ENCODE data around the gene FOSL1.

Gene FOSL1

GRCh38 chr11:65859095-65859811 lies 40.9 kb downstream of the FOSL1 start:
- TF ChIP-seq CTCF (IDR thresholded peaks at IDR 0.05; ENCODE audit: insufficient read depth, low read depth, low read length, missing control alignments), result no peak
- peak; percentile 100 for DNase-seq (ENCODE audit: low read depth)
- H3K4me3 ChIP-seq (ENCODE audit: low read depth, low read length), result peak overlapping the region; percentile 69

- H3K4me3 ChIP-seq (ENCODE audit: low read depth, low read length), result peak overlapping the region; percentile 69
- DNase-seq (ENCODE audit: low read depth), result no peak
- TF ChIP-seq CTCF (IDR thresholded peaks at IDR 0.05; ENCODE audit: insufficient read depth, low read depth, low read length, missing control alignments), result no peak
Observed at GRCh38 chr11:65858681-65859087, 41.5 kb downstream of the FOSL1 start.

GRCh38 chr11:65857853-65858680 lies 42.1 kb downstream of the FOSL1 start, which contains the start of gene CFL1:
Gene CFL1, minus strand, starts transcription at chr11:65858180. Its CDS starts 81 bp downstream, at chr11:65858099.
- H3K4me3 ChIP-seq (ENCODE audit: low read depth, low read length), result peak within 1 kb of the TSS; percentile 79
- peak; percentile 99 for DNase-seq (ENCODE audit: low read depth)
- no peak for TF ChIP-seq CTCF (IDR thresholded peaks at IDR 0.05; ENCODE audit: insufficient read depth, low read depth, low read length, missing control alignments)

GRCh38 chr11:65857500-65857852 lies 42.7 kb downstream of the FOSL1 start:
- TF ChIP-seq CTCF (IDR thresholded peaks at IDR 0.05; ENCODE audit: insufficient read depth, low read depth, low read length, missing control alignments), result no peak
- no peak for DNase-seq (ENCODE audit: low read depth)
- peak overlapping the region; percentile 79 for H3K4me3 ChIP-seq (ENCODE audit: low read depth, low read length)

- TF ChIP-seq CTCF (IDR thresholded peaks at IDR 0.05; ENCODE audit: insufficient read depth, low read depth, low read length, missing control alignments), result no peak
- peak overlapping the region; percentile 79 for H3K4me3 ChIP-seq (ENCODE audit: low read depth, low read length)
- DNase-seq (ENCODE audit: low read depth), result peak; percentile 85
Observed at GRCh38 chr11:65856689-65857499, 43.3 kb downstream of the FOSL1 start.

GRCh38 chr11:65855927-65856363 lies 44.2 kb downstream of the FOSL1 start:
- peak; percentile 4 for DNase-seq (ENCODE audit: low read depth)
- H3K4me3 ChIP-seq (ENCODE audit: low read depth, low read length), result peak overlapping the region; percentile 79
- TF ChIP-seq CTCF (IDR thresholded peaks at IDR 0.05; ENCODE audit: insufficient read depth, low read depth, low read length, missing control alignments), result no peak

All from GM12865 (cell line).